HepG2 (cell line): Measurements from ENCODE around the gene PDE9A. TPM values are rescaled to one million over a fixed set of nuclear protein-coding genes. Genes with fewer than 3 reads are reported as not detected.

Experiments
- ARID4A ChIP-seq: sonication (generic); formaldehyde crosslinking; IDR thresholded peaks from 2 replicates; pipeline ENCODE4 v1.5.0; 2020; ENCODE audit warnings: mild to moderate bottlenecking, missing genetic modification reagents, borderline replicate concordance
- ATM ChIP-seq: fragments of 450-650 bp; IDR thresholded peaks from 2 replicates; pipeline ENCODE4 v1.7.1; 2017; ENCODE audit warnings: mild to moderate bottlenecking, borderline replicate concordance
- GATAD2A ChIP-seq: IDR thresholded peaks from 2 replicates; pipeline ENCODE4 v1.6.1; 2016
- HCFC1 ChIP-seq: fragments of 150-350 bp; IDR thresholded peaks from 2 replicates; pipeline ENCODE4 v1.6.1; 2014; ENCODE audit warnings: low read depth, low read length
- HNRNPH1 ChIP-seq: fragments of 200-400 bp; formaldehyde crosslinking; optimal IDR thresholded peaks from 2 replicates; pipeline ENCODE3; 2017; ENCODE audit warnings: mild to moderate bottlenecking, low read depth, low read length
- REXO4 ChIP-seq: sonication (generic); formaldehyde crosslinking; IDR thresholded peaks from 2 replicates; pipeline ENCODE4 v1.8.0; 2022; ENCODE audit warnings: missing genetic modification reagents, mild to moderate bottlenecking, borderline replicate concordance
- ZNF225 ChIP-seq: sonication (generic); formaldehyde crosslinking; IDR thresholded peaks from 2 replicates; pipeline ENCODE4 v1.4.0; 2020; ENCODE audit warnings: mild to moderate bottlenecking, missing genetic modification reagents
- ZNF276 ChIP-seq: sonication (generic); formaldehyde crosslinking; IDR thresholded peaks from 2 replicates; pipeline ENCODE4 v1.4.0; 2020; ENCODE audit warnings: mild to moderate bottlenecking, low read depth, missing genetic modification reagents
- ZNF577 ChIP-seq: sonication (generic); formaldehyde crosslinking; IDR thresholded peaks from 2 replicates; pipeline ENCODE4 v1.4.0; 2020; ENCODE audit warnings: mild to moderate bottlenecking, low read depth, missing genetic modification reagents, borderline replicate concordance
- polyA plus RNA-seq, 8 experiments: library from polyadenylated mRNA; depleted of rRNA in 3 of 8; stranded (reverse) in 7 of 8; unstranded in 1 of 8; fragments of >200 nt; fragmentation: Illumina TruSeq in 4 of 8; extraction: Trizol in 4 of 8; gene quantifications; 2 replicates each; pipeline versions ENCODE4 v1.2.1 to v1.2.3, GENCODE V29; 2011 to 2016; ENCODE audit warnings: low read depth in 4 of 8, missing spikeins in 1 of 8, mixed read lengths in 1 of 8; ENCODE audit not compliant: insufficient read depth in 1 of 8
- total RNA-seq, 5 experiments: library from RNA; depleted of rRNA; stranded (reverse); fragments of >200 nt; fragmentation: Illumina TruSeq; extraction: Trizol; gene quantifications; 2 replicates each; pipeline ENCODE4 v1.2.3, GENCODE V29; 2016; ENCODE audit warnings: low read depth in 1 of 5

The PDE9A gene
- total and polyA plus RNA-seq, 2 of the 13 experiments (the other 11 are each of a cell fraction or from before 2014, with no cell fraction given) = 4.6 to 19.7 TPM

- TF ChIP-seq ARID4A (CRISPR knock-in tag) = no peak
- no peak for TF ChIP-seq HNRNPH1
- no peak for TF ChIP-seq ZNF276 (CRISPR knock-in tag)
- TF ChIP-seq ATM = no peak
- no peak for TF ChIP-seq ZNF225 (CRISPR knock-in tag)
- no peak for TF ChIP-seq REXO4 (CRISPR knock-in tag)
- TF ChIP-seq ZNF577 (CRISPR knock-in tag) = no peak
- TF ChIP-seq HCFC1 = no peak
- no peak for TF ChIP-seq GATAD2A (CRISPR knock-in tag)
Measured at GRCh38 chr21:42777757-42778344, 124.4 kb downstream of the PDE9A start (continued).
